Endodermal cell (in vitro differentiated cells): ENCODE measurements around the gene TTC39C. TPM values are rescaled to one million over a fixed set of nuclear protein-coding genes. Genes with fewer than 3 reads are reported as not detected.

ENCODE experiments used
- DNase-seq: peaks from one replicate; pipeline ENCODE4 v3.0.0-alpha.2; 2017
- H3K27ac ChIP-seq: 2 replicates; pipeline ENCODE4 v1.5.1; 2013; ENCODE audit warnings: mild to moderate bottlenecking, low read depth, low read length, moderate library complexity
- H3K27me3 ChIP-seq: 2 replicates; pipeline ENCODE4 v1.6.1; 2013; ENCODE audit warnings: mild to moderate bottlenecking, low read length, moderate library complexity; ENCODE audit not compliant: insufficient read depth, control insufficient read depth, poor library complexity, severe bottlenecking
- H3K36me3 ChIP-seq: 2 replicates; pipeline ENCODE4 v1.7.0; 2013; ENCODE audit warnings: mild to moderate bottlenecking, low read length, moderate library complexity; ENCODE audit not compliant: control insufficient read depth, insufficient read depth
- H3K4me1 ChIP-seq: one replicate; pipeline ENCODE4 v1.7.0; 2013; ENCODE audit warnings: low read length; ENCODE audit not compliant: control insufficient read depth, insufficient read depth
- H3K4me3 ChIP-seq: 2 replicates; pipeline ENCODE4 v1.5.1; 2013; ENCODE audit warnings: mild to moderate bottlenecking, low read length, moderate library complexity
- H3K9ac ChIP-seq: 2 replicates; pipeline ENCODE4 v1.6.1; 2013; ENCODE audit warnings: mild to moderate bottlenecking, low read length, moderate library complexity; ENCODE audit not compliant: poor library complexity, severe bottlenecking; ENCODE audit errors: extremely low read depth
- H3K9me3 ChIP-seq: 2 replicates; pipeline ENCODE4 v1.6.1; 2013; ENCODE audit warnings: mild to moderate bottlenecking, low read length, moderate library complexity; ENCODE audit not compliant: control insufficient read depth
- H3K27ac Mint-ChIP-seq: 2 replicates; pipeline ENCODE4 v1.8.0; 2020; ENCODE audit warnings: mixed read lengths
- H3K27me3 Mint-ChIP-seq: 2 replicates; pipeline ENCODE4 v1.8.0; 2021; ENCODE audit warnings: mild to moderate bottlenecking, mixed read lengths; ENCODE audit not compliant: insufficient read depth
- H3K36me3 Mint-ChIP-seq: 2 replicates; pipeline ENCODE4 v1.8.0; 2020; ENCODE audit warnings: low read depth, mixed read lengths
- H3K4me1 Mint-ChIP-seq: 2 replicates; pipeline ENCODE4 v1.8.0; 2020; ENCODE audit warnings: mixed read lengths
- H3K4me3 Mint-ChIP-seq: 2 replicates; pipeline ENCODE4 v1.8.0; 2020; ENCODE audit warnings: mild to moderate bottlenecking, moderate library complexity, mixed read lengths
- H3K9me3 Mint-ChIP-seq: 2 replicates; pipeline ENCODE4 v1.8.0; 2020; ENCODE audit warnings: mild to moderate bottlenecking, mixed read lengths
- CTCF ChIP-seq: fragments of 200-600 bp; sonication (generic); conservative IDR thresholded peaks from 2 replicates; pipeline ENCODE4 v1.5.0; 2021; ENCODE audit warnings: antibody characterized with exemption, mild to moderate bottlenecking
- WGBS, 2 experiments: methylation state at CpG; one replicate each; pipeline versions ENCODE4 v1.1.5 to v1.1.7; 2013; ENCODE audit warnings: missing lambda C conversion rate in 2 of 2, mixed read lengths in 1 of 2; ENCODE audit not compliant: insufficient coverage in 1 of 2, insufficient read length in 1 of 2; 5-methylcytosine and 5-hydroxymethylcytosine counted together
- total RNA-seq, 2 donors: library from RNA; stranded (reverse); fragmentation: NEBNext Ultra II Directional in 1 of 2; extraction: Animal tissue kit (Norgen Biotek cat#: 25700) in 1 of 2; gene quantifications; 2 replicates in 1 of 2; 3 replicates in 1 of 2; pipeline ENCODE4 v1.2.1, GENCODE V29; 2021

The TTC39C gene
- total RNA-seq, 2 donors from 2014 or later: 14.0 to 19.7 TPM

DNA sequence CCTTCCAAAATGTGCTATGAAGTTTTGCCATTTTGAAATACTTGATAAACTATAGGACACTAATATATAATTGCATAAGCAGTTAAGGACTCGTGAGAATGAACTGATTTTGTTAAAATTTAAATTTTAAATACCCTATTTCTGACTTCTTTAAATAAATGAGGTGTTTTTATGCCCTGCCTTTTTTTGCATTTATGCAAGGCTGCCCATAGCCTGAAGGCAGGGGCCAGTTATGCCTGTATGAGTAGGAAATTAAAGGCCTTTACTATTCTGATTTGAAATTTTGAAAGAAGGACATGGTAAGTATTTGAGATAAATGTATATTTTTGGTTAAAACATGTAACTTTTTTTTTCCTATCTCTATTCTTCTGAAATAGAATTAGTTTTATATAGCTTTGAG is 33.7 kb downstream of the TTC39C start:
- Mint-ChIP-seq H3K4me3 (no peak overlapping the region), H3K9me3 (no peaks in the 10 kb centered on the region), H3K36me3 (peaks cover 3% of the 10 kb centered on the region), H3K4me1 (peaks cover 7% of the 10 kb centered on the region), H3K27me3 (no peaks in the 10 kb centered on the region), H3K27ac (no peak overlapping the region)
- no peak for TF ChIP-seq CTCF
- Histone ChIP-seq H3K9me3 (no peaks in the 10 kb centered on the region), H3K27ac (no peak overlapping the region), H3K9ac (no peak overlapping the region), H3K4me1 (peaks cover 7% of the 10 kb centered on the region), H3K4me3 (no peak overlapping the region), H3K27me3 (no peaks in the 10 kb centered on the region), H3K36me3 (no peaks in the 10 kb centered on the region)
- 100% methylated on average over 1 of the region's 1 CpG; no CpG with 5 or more reads in 1 of the 2 experiments for WGBS, 2 experiments
- no peak for DNase-seq

- no peak overlapping the region for H3K4me3 ChIP-seq
- peaks cover 3% of the 10 kb centered on the region for H3K36me3 Mint-ChIP-seq
- no peak overlapping the region for H3K4me3 Mint-ChIP-seq
- H3K36me3 ChIP-seq: no peaks in the 10 kb centered on the region
- H3K27ac Mint-ChIP-seq: no peak overlapping the region
- H3K9me3 Mint-ChIP-seq: no peaks in the 10 kb centered on the region
- no peak overlapping the region for H3K27ac ChIP-seq
- H3K4me1 Mint-ChIP-seq: peaks cover 7% of the 10 kb centered on the region
- H3K27me3 Mint-ChIP-seq: no peaks in the 10 kb centered on the region
- H3K27me3 ChIP-seq: no peaks in the 10 kb centered on the region
- TF ChIP-seq CTCF: no peak
- peaks cover 7% of the 10 kb centered on the region for H3K4me1 ChIP-seq
- H3K9ac ChIP-seq: no peak overlapping the region
- no peak for DNase-seq
- no peaks in the 10 kb centered on the region for H3K9me3 ChIP-seq
- 84 to 100% methylated on average over 1 to 2 of the region's 3 CpGs for WGBS, 2 experiments
Measured at GRCh38 chr18:24049142-24049541, 34.6 kb downstream of the TTC39C start.

DNA sequence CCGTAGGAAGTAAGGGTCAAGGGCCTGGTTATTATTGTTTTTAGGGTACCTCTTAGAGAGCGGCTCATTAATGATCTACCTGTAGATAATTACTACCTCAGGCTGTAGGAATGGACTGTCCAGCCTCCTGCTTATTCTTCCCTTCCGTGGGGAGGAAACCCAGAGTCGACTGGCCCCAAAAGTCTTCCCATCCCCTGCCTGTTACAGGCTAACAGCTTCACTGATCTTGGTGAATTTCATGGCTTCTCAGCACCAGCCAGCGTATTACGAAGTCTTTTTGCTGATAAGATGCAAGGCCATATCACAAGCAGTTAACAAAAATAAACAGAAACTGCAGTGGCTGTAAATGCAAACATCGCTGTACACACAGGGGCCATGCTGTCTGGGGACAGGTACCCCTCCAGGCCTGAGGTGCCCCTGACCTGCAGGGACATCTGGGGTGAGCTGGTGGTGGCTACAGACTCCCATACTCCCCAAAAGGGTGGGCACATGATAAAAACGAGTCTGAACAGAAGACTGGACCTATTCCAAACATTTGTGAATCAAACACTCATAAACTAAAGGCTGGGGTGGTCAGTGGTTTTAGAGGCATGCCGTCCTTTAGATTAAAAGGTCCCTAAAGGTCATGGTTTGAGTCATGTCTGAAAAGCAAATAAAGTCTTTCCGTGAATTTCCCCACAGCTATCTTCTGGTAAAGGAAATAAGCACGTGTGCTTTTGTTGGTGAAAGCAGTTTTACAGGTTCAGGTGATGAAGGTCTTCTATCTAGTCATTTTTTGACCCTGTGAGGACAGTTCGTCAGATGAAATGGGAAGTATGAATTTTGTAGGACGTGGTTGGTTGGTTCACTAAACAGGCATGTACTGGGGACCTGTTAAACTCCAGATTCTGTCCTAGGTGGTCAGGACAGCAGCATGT is 36.7 kb downstream of the TTC39C start:
- no peaks in the 10 kb centered on the region for H3K36me3 Mint-ChIP-seq
- H3K4me3 Mint-ChIP-seq: no peak overlapping the region
- H3K27ac Mint-ChIP-seq: no peak overlapping the region
- no peak for DNase-seq
- H3K27ac ChIP-seq: no peak overlapping the region
- peaks cover 7% of the 10 kb centered on the region for H3K4me1 ChIP-seq
- no peaks in the 10 kb centered on the region for H3K36me3 ChIP-seq
- peaks cover 20% of the 10 kb centered on the region for H3K4me1 Mint-ChIP-seq
- H3K27me3 ChIP-seq: no peaks in the 10 kb centered on the region
- H3K27me3 Mint-ChIP-seq: no peaks in the 10 kb centered on the region
- no peak overlapping the region for H3K4me3 ChIP-seq
- 90 to 91% methylated on average over 7 to 13 of the region's 13 CpGs for WGBS, 2 experiments
- TF ChIP-seq CTCF: no peak
- no peaks in the 10 kb centered on the region for H3K9me3 Mint-ChIP-seq
- no peak overlapping the region for H3K9ac ChIP-seq
- no peaks in the 10 kb centered on the region for H3K9me3 ChIP-seq
